Mucosa of descending colon (tissue), 3 donors: ENCODE results near the gene CDH6. TPM values are rescaled to one million over a fixed set of nuclear protein-coding genes. Genes with fewer than 3 reads are reported as not detected.

Experiments used
- ATAC-seq: fragments of 200-7000 bp; cut with Tn5 transposase; one replicate; pipeline ENCODE4 v1.9.1; 2020; ENCODE audit warnings: mild to moderate bottlenecking, moderate library complexity
- DNase-seq, 3 donors: peaks; one replicate each; pipeline ENCODE4 v3.0.0-alpha.2; 2020
- H3K36me3 ChIP-seq: fragments of 200-600 bp; one replicate; pipeline ENCODE4 v1.8.0; 2021; ENCODE audit warnings: low read depth, mild to moderate bottlenecking
- H3K4me1 ChIP-seq: fragments of 200-600 bp; one replicate; pipeline ENCODE4 v1.8.0; 2021; ENCODE audit warnings: low read depth, mild to moderate bottlenecking
- H3K4me3 ChIP-seq: fragments of 200-600 bp; one replicate; pipeline ENCODE4 v1.8.0; 2021; ENCODE audit warnings: mild to moderate bottlenecking
- H3K9me3 ChIP-seq: fragments of 200-600 bp; one replicate; pipeline ENCODE4 v1.8.0; 2021; ENCODE audit warnings: mild to moderate bottlenecking
- intact Hi-C, 2 donors: fragments of 100-400 bp; cut with DNase I in 1 of 2; cut with micrococcal nuclease in 1 of 2; formaldehyde crosslinking; loops; one replicate each; pipeline versions ENCODE4 v1.11.0 to v1.11.1; 2022; cut with DNase I, micrococcal nuclease
- total RNA-seq, 3 donors: library from RNA; stranded (reverse); fragmentation: NEBNext Ultra II Directional in 2 of 3; extraction: Animal tissue kit (Norgen Biotek cat#: 25700) in 2 of 3; gene quantifications; one replicate each; pipeline versions ENCODE4 v1.2.1 to v1.2.4, GENCODE V29; 2021 to 2023
- TF ChIP-seq, protein P1 (sequence below): fragments of 200-600 bp; IDR thresholded peaks from one replicate; pipeline ENCODE4 v1.8.0; 2022; ENCODE audit warnings: antibody characterized with exemption, mild to moderate bottlenecking
- donor health status: DM: no; HTN: no; CAD: no; lungs with moderate emphysema.
- donor health status: DM: no; HTN: no; CAD: no.
- donor health status: DM: no; HTN: yes; CAD: no.

Gene CDH6
- total RNA-seq, 3 donors from 2014 or later = 0.81 to 3.2 (median 1.2) TPM

- Histone ChIP-seq H3K9me3 (no peaks in the 10 kb centered on the region), H3K4me3 (no peak overlapping the region), H3K4me1 (no peaks in the 10 kb centered on the region), H3K36me3 (no peaks in the 10 kb centered on the region)
- TF ChIP-seq, protein P1, sequence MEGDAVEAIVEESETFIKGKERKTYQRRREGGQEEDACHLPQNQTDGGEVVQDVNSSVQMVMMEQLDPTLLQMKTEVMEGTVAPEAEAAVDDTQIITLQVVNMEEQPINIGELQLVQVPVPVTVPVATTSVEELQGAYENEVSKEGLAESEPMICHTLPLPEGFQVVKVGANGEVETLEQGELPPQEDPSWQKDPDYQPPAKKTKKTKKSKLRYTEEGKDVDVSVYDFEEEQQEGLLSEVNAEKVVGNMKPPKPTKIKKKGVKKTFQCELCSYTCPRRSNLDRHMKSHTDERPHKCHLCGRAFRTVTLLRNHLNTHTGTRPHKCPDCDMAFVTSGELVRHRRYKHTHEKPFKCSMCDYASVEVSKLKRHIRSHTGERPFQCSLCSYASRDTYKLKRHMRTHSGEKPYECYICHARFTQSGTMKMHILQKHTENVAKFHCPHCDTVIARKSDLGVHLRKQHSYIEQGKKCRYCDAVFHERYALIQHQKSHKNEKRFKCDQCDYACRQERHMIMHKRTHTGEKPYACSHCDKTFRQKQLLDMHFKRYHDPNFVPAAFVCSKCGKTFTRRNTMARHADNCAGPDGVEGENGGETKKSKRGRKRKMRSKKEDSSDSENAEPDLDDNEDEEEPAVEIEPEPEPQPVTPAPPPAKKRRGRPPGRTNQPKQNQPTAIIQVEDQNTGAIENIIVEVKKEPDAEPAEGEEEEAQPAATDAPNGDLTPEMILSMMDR = no peak
- DNase-seq = no peak
- ATAC-seq = no peak
- intact Hi-C loops = no loop called here
Measured at GRCh38 chr5:31173614-31174013, 19.9 kb upstream of the CDH6 start.

DNA sequence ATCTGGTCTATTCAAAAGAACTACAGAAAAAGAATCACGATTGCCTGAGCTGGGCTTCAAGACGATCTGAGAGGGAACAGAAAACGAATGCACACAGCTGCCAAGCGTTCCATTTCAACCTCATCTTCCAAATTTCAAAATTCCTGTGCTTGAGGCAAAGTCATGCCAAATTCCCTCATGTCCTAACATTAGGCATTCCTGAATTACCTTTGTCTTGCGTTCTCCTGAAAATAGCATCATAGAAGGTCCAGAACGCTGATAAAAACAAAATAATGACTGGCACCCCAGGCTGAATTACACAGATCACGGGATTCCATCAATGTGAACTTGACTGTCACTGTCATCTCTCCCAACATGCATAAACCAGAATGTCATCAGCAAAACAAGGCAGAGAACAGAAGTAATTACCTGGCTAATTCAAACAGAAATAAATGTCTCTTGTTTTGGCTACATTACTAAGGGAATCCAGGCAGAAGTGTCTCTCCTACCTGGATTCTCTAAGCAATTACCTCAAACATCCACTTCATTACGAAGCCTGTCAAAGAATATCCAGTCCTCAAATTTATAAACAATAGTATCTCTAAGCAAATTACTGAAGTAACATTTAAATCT is 12.0 kb upstream of the CDH6 start:
- Histone ChIP-seq H3K36me3 (no peaks in the 10 kb centered on the region), H3K9me3 (no peaks in the 10 kb centered on the region), H3K4me3 (no peak overlapping the region), H3K4me1 (no peaks in the 10 kb centered on the region)
- intact Hi-C loops = no loop called here
- TF ChIP-seq, protein P1 = no peak
- ATAC-seq (no peak), DNase-seq (no peak)

DNA sequence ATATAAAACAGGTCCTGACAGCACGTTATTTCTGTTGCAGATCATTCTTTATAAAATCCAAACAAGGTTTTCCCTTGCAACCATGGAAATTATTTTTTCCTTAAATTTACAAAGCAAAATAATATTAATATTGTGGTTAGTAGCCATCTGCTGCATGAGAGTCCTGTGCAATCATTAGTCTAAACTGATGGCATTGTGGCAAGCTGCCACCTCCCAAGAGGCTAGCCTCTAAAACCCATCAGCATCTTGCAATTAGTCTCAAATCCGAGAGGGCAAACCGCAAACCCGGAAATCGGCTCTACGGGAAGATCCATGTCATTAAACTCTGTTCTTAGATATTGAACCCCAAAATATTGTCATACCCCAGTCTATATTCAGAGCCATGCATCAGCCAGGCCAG is 11.3 kb upstream of the CDH6 start:
- no peaks in the 10 kb centered on the region for H3K9me3 ChIP-seq
- intact Hi-C loops = no loop called here
- no peak for DNase-seq
- no peaks in the 10 kb centered on the region for H3K36me3 ChIP-seq
- no peak overlapping the region for H3K4me3 ChIP-seq
- ATAC-seq = no peak
- TF ChIP-seq, protein P1 = no peak
- no peaks in the 10 kb centered on the region for H3K4me1 ChIP-seq

DNA sequence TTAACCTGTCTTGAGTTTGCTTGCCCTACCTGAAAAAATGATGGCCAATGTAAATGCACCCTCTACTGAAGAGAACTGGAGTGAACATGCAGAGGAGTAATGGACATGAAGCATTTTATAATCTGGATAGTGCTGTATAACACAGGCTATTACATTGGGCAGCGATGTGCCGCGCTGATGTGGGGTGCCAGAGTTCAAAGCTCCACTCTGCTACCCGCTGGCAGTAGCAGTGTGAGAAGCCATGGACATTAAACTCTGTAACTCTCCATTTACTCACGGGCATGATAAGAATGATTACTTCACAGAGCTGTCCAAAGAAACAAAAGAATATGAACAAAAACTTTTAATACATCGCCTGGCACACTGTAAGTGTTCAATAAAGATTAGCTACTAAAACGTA is 7.5 kb upstream of the CDH6 start:
- H3K36me3 ChIP-seq = no peaks in the 10 kb centered on the region
- no peak overlapping the region for H3K4me3 ChIP-seq
- H3K4me1 ChIP-seq = no peaks in the 10 kb centered on the region
- TF ChIP-seq, protein P1 = no peak
- intact Hi-C loops = no loop called here
- ATAC-seq (no peak), DNase-seq (no peak)
- H3K9me3 ChIP-seq = no peaks in the 10 kb centered on the region

GRCh38 chr5:31186672-31187267 is 6.7 kb upstream of the CDH6 start:
- no peak overlapping the region for H3K4me3 ChIP-seq
- TF ChIP-seq, protein P1 = peak; percentile 59
- DNase-seq (no peak), ATAC-seq (peak; percentile 39)
- intact Hi-C loops = no loop called here
- no peaks in the 10 kb centered on the region for H3K4me1 ChIP-seq
- H3K9me3 ChIP-seq = no peaks in the 10 kb centered on the region
- no peaks in the 10 kb centered on the region for H3K36me3 ChIP-seq

- Histone ChIP-seq H3K4me3 (no peak overlapping the region), H3K9me3 (no peaks in the 10 kb centered on the region), H3K4me1 (no peaks in the 10 kb centered on the region), H3K36me3 (no peaks in the 10 kb centered on the region)
- intact Hi-C loops = no loop called here
- ATAC-seq (no peak), DNase-seq (no peak)
- TF ChIP-seq, protein P1 = no peak
Measured at GRCh38 chr5:31187591-31187990, 5.9 kb upstream of the CDH6 start.
